ENCODE measurements around the gene CLDN9. TPM values are rescaled to one million over a fixed set of nuclear protein-coding genes. Genes with fewer than 3 reads are reported as not detected.
A peak's percentile ranks its signal among the peaks of the same experiment; 100 is the strongest.

CLDN9 gene
- total and polyA plus RNA-seq, 9 of the 15 experiments (the other 6 are each of a cell fraction or from before 2014, with no cell fraction given): 0.12 to 0.44 (median 0.22) TPM; not detected in 4

- peak; percentile 78 to 98 (median 97) for TF ChIP-seq CTCF (IDR thresholded peaks at IDR 0.05 in 2 of 3, conservative IDR thresholded peaks at IDR 0.05 in 1 of 3; ENCODE audit: insufficient read depth in 2 of 3, low read depth in 1 of 3, low read length in 3 of 3)
- no peak for TF ChIP-seq ZNF274 (IDR thresholded peaks at IDR 0.05; ENCODE audit: borderline replicate concordance, low read depth, low read length)
- TF ChIP-seq ZNF23 (CRISPR knock-in tag; IDR thresholded peaks at IDR 0.05): no peak
- TF ChIP-seq BCOR (IDR thresholded peaks at IDR 0.05): peak; percentile 69; the same call in 1 of the 2 replicates
- peak; percentile 76 for TF ChIP-seq USF1 (CRISPR knock-in tag; IDR thresholded peaks at IDR 0.05)
- TF ChIP-seq CBFB (CRISPR knock-in tag; IDR thresholded peaks at IDR 0.05): no peak
- no peak for TF ChIP-seq ZNF592 (IDR thresholded peaks at IDR 0.05)
- no peak for TF ChIP-seq ZNF740 (CRISPR knock-in tag; IDR thresholded peaks at IDR 0.05)
- TF ChIP-seq ZNF740 (tag; IDR thresholded peaks at IDR 0.05): no peak
- TF ChIP-seq NRF1 (conservative IDR thresholded peaks at IDR 0.05 in 1 of 2, IDR thresholded peaks at IDR 0.05 in 1 of 2): peak; percentile 95 to 96
- no peak for TF ChIP-seq POLR2B (IDR thresholded peaks at IDR 0.05; ENCODE audit: low read depth, partially characterized antibody)
- 0 out of 2 replicates have a peak, but pooled peaks have one; percentile 10 for TF ChIP-seq CBX1 (IDR thresholded peaks at IDR 0.05; ENCODE audit: low read depth)
- no peak for TF ChIP-seq NFE2L1 (tag; IDR thresholded peaks at IDR 0.05; ENCODE audit: borderline replicate concordance, low read depth)
- no peak for TF ChIP-seq ZNF224 (CRISPR knock-in tag; IDR thresholded peaks at IDR 0.05)
- TF ChIP-seq MEIS2 (IDR thresholded peaks at IDR 0.05; ENCODE audit: partially characterized antibody): peak; percentile 99
- TF ChIP-seq CHD4 (IDR thresholded peaks at IDR 0.05; ENCODE audit: insufficient read depth, insufficient replicate concordance, low read depth, low read length, poor library complexity, severe bottlenecking): no peak
- TF ChIP-seq EP300 (IDR thresholded peaks at IDR 0.05; ENCODE audit: low read length): peak; percentile 18; the same call in 1 of the 2 replicates
Observed at GRCh38 chr16:3003582-3004270, 9.0 kb upstream of the CLDN9 start (continued).
